GM18868 (cell line): Measurements from ENCODE around the gene ZFP69.
"Not testable (repeated sequence)": the region's sequence is repeated elsewhere in the genome, so short reads cannot be mapped to it uniquely, and the experiment has no call there.

Source experiments
- ATAC-seq: cut with Tn5 transposase; IDR thresholded peaks from one replicate; pipeline ENCODE4 v1.9.1; 2021; ENCODE audit warnings: mild to moderate bottlenecking, moderate library complexity; ENCODE audit not compliant: unreplicated experiment

The ZFP69 gene

DNA sequence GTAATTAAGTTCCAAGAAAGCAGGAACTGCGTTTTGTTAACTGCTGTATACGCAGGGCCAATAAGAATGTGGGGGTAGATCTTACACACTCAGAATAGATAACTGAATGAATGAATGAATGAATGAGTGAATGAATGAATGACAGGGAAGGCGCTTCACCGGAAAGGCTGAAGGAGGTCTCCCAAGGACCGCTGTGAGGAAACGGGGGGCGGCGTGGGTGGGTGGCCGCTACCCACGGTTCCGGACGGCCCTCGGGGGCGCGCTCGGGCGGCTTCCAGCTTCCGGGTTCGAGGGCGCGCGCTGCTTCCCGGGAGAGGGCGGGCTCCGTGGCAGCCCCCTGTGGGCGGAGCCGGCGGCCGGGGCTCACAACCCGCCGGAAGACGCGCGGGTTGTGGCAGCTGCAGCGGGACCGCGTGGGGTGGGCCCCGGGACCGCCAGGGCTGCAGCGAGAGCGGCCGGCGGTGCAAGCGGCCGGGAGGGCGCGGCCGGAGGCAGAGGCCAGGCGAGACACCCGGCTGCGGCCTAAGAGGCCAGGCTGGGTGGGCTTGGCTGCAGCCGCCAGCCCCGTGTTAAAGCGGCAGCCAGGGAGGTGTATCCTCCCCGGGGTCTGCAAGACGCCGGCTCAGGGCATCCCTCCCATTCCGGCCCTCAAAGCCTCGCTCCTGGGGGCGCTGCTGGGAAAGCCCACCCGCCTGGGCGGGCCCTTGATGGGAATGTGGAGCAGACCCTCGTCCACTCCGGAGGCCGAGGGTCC, at the start of gene ZFP69:
TSS of gene ZFP69 (plus strand) at position 367 of the 754 bp plus-strand sequence. CDS start 2,072 bp downstream, outside the sequence.
- ATAC-seq: peak; percentile 71

DNA sequence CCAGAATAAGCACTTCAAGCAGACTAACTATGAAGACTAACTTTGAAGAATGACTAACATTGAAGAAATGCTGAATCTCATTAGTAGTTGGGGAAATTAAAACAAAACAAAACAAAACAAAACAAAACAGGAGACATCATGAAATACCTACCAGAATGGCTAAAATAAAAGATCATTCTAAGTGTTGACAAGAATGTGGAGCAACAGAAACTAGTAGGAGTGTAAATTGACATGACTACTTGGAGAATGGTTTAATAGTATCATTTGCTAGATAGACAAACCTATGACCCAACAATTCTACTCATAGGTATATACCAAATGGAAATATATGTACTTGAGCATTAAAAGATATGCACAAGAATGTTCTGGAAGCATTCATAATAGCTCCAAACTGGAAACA, 45.7 kb upstream of the ZFP69 start:
- no peak for ATAC-seq

DNA sequence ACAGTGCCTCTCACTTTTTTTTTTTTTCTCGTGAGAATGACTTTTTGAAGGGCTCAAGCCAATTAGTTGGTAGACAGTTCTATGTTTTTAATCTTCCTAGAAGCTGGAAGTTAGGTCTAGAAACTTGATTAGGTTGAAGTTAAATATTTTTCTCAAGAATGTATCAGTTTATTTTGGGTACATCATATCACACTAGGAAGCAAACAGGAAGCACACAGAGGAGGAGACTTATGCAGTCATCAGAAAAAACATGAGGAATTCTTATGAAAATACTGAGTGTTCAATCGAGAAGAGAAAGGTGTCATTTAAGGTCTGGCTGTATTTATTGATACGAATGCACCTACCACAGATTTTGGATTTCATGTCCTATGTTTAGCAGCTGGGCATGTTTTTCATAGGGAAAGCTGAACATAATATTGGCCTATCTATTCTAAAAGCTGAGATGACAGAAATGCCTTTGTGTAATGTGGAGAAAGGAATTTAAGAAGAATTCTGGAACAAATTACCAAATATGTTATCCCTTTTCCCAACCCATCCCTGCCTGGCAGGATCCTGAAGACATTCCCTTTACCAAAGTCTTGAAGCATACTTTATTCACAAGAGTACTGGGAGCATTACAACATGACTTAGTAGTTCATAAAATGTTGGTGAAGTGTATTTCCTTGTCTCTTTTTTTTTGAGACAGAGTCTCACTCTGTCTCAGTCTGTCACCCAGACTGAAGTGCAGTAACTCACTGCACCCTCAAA, 44.3 kb upstream of the ZFP69 start:
- no peak for ATAC-seq

DNA sequence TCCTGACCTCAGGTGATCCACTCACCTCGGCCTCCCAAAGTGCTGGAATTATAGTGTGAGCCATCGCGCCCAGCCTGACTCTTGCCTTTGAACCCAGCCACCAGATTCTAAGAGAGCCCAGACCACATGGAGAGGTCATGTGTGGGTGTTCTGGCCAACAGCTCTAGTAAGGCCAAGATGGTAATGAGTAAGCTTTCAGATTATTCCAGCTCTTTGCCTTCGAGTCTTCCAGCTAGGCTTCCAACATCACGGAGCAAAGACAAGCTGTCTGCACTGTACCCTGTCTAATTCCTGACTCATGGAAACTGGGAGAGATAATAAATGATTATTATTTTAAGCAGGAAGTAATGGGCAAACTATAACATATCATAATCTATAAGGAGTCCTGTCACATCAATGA, 41.6 kb upstream of the ZFP69 start:
- no peak for ATAC-seq

DNA sequence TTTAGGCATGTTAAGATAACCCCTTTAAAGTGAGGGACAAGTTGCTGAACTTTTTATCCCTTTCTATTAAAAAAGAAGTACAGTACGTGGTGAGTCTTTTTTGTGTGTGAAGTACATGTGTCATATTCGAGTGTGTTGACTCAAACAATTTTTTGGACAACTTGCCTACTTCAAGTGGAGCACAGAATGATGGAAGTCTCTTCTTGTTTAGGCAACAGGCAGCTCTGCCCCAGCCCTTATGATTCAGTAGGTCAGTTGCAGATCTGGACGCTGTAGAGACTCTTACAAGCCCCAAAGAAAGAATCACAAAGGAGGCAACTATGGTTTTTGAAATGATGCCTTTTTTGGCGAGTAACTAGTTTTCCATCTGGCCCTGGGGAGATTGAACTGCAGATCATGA, 41.2 kb upstream of the ZFP69 start:
- no peak for ATAC-seq

DNA sequence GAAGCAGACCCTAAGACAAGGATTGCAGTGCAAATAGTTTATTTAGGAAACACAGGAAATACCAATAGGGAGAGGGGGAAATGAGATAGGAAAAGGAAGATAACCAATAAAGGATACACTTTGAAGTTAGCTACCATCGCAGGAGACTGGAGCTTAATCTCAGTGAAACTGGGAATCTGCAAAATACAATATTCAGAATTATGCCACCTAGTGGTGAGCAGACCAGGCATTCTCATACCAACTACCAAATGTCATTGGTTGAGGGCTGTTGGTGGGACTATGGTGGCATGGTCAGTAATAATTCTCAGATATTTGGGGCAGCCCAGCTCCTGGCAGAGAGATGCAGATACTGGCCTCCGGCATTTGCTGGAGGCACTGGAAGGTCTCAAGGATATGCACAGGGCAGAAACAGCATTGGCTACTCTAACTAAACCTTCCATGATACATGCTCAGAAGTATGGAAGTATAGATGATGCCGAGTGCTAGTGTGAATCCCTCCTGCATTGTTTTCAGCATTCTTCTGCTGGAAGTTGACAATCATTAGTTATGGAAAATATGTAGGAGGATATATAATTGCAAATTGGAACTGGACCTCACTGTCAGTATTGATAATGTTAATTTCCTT, 38.6 kb upstream of the ZFP69 start:
- ATAC-seq: no peak

DNA sequence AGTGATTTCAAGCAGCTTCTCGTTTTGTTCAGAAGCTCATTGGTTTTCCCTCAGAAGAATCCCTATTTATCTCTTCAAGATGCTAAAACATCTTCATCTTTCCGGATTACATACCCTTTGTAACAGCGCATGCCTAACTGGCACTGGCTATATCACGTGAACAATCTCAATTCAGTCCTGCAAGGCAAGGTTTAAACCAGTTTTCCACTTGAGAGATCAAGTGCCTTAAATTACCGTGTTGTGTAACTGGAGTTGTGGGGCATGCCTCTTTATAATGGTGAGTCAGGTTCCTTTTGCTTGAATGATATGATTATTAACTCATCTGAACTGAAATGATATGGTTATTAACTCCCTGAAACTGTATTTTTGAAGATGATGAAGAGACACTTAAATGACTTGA, 37.8 kb upstream of the ZFP69 start:
- no peak for ATAC-seq

DNA sequence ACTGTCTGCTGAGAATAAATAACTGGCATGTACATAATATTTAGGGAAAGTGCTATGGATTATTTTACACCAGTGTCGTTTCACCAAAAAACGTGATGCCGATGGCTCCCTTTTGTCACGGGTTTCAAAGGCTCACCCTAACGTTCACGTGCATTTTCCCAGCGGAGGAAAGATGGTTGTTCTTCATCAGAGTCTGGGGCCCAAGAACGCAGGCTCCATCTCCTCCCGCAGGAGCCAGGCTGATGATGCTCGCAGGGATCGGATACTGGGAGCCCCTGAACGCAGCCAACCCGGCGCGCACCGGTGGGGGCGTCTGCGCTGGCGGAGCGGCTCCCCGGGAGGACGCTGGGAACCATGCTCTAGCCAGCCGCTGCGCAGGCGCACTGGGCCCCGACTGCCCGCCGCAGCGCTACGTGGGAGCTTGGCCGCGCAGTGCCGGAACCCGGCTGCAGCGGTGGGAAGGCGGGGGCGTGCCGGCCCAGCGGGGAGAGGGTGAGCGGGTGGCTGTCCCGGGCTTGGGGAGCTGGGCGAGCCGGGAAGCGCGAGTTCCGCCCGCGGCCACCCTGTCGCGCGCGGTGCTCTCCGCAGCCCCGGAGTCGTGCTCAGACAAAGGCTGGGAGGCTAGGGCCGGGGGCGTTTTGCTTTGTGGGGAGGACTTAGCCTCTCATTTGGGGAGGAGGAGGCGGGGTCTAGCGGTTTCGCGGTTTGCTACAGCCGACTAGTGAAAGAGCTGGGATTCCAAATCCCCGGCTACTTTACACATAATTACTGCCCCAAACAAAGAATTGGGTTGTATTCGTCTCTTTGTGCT, 27.2 kb upstream of the ZFP69 start, which contains the start of gene ZFP69B:
TSS of gene ZFP69B (plus strand) at position 793 of the 811 bp plus-strand sequence. CDS start 486 bp downstream, outside the sequence.
- ATAC-seq: peak; percentile 82

DNA sequence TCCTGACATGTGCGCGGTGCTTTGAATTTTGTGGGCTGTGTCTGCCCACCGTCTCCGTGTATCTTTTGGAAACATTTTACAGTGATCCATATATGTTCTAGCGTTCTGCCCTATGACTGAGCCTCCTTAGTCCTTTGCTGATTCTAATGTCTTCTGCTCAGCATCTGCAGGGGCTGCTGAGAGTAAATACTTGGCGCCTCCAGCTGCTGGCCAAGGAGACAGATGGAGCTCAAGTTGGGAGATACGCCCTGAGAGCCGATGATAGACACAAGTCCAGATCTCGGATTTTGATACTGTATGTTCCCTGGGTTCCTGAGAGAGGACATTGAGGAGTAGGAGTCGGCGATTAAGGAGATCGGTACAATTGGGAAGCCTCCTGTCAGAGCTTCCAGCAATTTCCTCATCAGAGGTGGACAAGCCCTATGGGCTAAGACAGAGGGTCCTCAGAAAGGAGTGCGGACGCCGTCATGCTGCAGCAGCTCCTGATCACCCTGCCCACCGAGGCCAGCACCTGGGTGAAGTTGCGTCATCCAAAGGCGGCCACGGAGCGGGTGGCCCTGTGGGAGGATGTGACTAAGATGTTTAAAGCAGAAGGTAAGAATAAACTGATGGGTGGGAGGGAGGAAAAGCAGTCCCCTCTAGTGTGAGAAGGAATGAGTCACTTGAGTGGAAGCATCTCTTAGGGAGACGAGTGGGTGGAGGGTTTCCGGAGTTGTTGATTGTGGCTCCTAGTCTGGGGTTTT, 26.4 kb upstream of the ZFP69 start:
- peak; percentile 42 for ATAC-seq

DNA sequence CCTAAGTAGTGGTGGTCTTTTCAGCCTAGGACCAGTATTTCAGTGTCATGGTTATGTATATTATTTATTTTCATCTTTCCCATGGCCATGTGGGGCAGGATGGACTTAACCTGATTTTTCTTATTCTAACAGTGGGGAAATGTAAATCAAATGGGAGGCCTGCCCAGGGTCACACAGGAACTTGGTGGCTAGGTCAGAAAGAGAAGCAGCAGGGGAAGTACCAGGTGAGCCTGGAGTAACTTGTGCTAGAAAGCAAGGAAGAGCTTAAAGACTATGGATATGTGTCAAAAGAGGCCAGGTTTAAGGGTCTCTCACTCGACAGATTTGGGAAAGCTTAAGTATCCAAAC, 25.9 kb upstream of the ZFP69 start:
- peak; percentile 16 for ATAC-seq

DNA sequence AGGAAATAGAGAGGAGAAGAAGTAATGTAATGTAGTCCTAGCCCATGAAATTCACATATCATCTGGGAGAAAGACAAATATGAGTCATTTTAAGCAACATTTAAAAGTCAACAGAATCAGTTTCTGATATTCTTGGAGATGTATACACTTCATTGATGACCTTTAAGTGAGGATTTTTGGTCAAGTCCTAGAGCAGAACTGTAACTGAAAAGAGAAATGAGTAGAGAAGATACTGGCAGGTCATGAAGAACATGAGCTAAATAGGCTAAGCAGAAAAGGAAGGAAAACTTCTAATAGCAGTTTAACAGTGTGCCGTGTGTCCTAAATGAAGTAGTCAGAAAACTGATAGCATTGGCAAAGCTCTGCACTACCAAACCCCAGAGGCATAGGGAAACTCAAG, 22.2 kb upstream of the ZFP69 start:
- ATAC-seq: no peak

DNA sequence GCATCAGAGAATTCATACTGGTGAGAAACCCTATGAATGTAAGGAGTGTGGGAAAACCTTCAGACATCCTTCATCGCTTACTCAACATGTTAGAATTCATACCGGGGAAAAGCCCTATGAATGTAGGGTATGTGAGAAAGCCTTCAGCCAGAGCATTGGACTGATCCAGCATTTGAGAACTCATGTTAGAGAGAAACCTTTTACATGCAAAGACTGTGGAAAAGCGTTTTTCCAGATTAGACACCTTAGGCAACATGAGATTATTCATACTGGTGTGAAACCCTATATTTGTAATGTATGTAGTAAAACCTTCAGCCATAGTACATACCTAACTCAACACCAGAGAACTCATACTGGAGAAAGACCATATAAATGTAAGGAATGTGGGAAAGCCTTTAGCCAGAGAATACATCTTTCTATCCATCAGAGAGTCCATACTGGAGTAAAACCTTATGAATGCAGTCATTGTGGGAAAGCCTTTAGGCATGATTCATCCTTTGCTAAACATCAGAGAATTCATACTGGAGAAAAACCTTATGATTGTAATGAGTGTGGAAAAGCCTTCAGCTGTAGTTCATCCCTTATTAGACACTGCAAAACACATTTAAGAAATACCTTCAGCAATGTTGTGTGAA, 14.0 kb upstream of the ZFP69 start:
- no peak for ATAC-seq

DNA sequence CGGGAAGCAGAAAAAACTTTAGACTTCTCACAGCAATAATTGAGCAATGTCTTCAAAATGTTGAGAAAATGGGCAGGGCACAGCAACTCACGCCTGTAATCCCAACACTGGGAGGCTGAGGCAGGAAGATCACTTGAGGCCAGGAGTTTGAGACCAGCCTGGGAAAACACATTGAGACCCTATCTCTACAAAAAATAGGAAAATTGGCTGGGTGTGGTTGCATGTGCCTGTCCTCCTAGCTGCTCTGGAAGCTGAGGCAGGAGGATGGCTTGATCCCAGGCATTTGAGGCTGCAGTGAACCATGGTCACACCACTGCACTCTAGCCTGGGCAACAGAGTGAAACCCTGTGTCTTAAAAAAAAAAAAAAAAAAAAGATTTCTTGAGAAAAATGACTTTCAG, 7.8 kb upstream of the ZFP69 start:
- no peak for ATAC-seq

DNA sequence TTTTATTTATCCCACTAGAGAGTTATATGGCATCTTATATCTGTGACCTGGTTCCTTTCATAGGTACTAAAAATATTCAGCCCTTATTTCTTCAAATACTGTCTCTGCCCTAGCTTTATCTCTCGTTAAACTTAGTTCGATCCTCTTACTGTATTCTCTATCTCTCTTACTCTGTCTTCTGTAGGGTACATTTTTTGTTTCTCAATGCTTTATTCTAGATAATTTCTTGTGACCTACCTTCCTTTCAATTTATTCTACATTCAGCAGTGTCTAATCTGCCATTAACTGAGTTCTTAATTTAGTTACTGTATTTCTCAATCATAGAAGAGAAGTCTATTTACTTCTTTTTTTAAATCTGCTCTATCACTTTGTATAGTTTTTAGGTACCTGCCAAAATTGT, 1.8 kb upstream of the ZFP69 start:
- no peak for ATAC-seq

DNA sequence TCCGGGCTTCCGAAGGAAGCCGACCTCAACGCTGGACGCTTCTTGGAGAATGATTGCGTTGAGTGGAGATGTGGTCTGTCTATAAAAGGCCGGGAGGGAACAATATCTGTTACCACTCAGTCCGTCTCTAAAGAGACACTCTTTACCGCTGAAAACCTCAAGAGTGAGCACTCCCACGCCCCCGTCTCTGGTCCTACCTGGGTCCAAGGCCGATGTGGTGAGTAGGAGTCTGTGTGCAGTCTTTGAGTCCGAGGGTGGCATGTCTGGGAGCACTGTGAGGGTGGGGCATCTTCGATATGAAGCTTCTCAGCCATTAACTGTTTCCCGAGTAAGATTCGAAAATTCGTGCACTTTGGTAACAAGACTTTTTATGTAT, 576 bp downstream of the ZFP69 start:
- ATAC-seq: peak; percentile 21

DNA sequence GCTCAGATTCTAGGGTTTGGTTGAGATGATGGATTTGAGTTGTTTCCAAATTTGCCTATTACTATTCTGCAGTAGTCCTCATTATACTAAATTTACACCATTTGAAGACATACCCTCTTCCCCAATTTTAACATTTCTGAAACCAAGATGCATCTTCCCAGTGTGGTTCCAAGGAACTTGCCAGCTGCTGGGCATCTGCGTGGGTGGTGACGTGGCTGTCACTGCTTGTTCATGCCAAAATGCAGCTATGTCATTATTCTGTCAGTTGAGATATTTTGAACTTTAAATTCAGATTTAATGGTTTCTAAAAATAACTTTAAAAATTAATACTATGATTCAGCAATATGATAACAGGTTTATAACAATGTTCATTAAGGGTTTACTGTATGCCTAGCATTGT, 1.2 kb downstream of the ZFP69 start:
- ATAC-seq: no peak

DNA sequence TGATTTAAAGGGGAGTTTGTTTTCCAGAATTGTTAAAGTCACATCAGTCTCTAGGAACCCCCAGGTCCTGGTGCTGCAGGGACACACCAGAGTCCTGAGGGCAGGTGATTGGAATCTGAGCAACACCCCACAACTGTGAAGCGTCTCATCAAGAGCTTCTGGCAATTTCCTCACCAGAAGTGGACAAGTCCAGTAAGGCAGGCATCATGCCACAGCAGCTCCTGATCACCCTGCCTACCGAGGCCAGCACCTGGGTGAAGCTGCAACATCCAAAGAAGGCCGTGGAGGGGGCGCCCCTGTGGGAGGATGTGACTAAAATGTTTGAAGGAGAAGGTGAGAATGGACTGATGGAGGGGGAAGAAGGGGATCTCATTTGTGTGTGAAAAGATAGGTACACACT, 2.1 kb downstream of the ZFP69 start:
- ATAC-seq: no peak

DNA sequence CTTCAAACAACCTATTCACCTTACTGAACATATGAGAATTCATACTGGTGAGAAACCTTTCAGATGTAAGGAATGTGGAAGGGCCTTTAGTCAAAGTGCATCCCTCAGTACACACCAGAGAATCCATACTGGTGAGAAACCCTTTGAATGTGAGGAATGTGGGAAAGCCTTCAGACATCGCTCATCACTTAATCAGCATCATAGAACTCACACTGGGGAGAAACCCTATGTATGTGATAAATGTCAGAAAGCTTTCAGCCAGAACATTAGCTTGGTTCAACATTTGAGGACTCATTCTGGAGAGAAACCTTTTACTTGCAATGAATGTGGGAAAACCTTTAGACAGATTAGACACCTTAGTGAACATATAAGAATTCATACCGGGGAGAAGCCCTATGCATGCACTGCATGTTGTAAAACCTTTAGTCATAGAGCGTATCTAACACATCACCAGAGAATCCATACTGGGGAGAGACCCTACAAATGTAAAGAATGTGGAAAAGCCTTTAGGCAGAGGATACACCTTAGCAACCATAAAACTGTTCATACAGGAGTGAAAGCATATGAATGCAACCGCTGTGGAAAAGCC, 18.3 kb downstream of the ZFP69 start:
- ATAC-seq: no peak

DNA sequence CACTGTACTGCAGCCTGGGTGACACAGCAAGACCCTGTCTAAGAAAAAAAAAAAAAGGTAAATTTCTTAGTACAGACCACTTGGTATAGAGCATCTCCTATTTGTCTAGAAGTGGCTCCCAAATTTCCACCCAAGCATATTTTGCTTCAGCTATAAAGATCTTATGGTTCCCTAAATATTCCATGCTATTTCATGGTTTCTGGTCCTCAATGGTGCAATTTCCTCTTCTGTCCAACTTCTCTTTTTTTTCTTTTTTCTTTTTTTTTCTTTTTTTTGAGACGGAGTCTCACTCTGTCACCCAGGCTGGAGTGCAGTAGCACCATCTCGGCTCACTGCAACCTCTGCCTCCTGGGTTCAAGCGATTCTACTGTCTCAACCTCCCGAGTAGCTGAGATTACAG, 25.6 kb downstream of the ZFP69 start:
- ATAC-seq: not testable (repeated sequence)

DNA sequence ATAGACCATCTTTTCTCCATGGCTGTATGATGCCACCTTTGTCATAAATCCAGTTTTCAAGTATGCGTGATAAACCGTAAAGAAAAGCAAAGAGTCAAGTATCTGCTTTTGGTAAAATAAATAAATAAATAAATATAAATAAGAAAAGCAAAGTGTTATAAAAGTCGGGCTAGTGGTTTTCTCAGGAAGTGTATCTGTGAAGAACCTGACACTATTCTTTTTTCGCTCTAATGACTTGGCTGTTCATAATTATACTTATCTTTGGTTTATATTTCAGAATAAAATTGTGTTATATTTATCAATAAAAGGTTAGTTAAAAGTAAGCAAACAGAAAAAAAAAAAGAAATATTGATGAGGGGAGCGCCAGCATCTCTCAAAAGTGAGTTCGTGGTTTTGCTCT, 30.9 kb downstream of the ZFP69 start:
- ATAC-seq: no peak
